Measurements from ENCODE around the gene CGB3.
A peak's percentile ranks its signal among the peaks of the same experiment; 100 is the strongest.

Gene CGB3

GRCh38 chr19:48988286-48988685 is 35.8 kb downstream of the CGB3 start:
- no peak for DNase-seq
- Mint-ChIP-seq H3K4me1 (peaks cover 22% of the 10 kb centered on the region), H3K36me3 (ENCODE audit: low read depth) (peaks cover 54% of the 10 kb centered on the region), H3K4me3 (no peak overlapping the region), H3K27ac (no peak overlapping the region), H3K9me3 (no peaks in the 10 kb centered on the region), H3K27me3 (ENCODE audit: low read depth, poor library complexity) (no peaks in the 10 kb centered on the region)
- TF ChIP-seq, protein P1, sequence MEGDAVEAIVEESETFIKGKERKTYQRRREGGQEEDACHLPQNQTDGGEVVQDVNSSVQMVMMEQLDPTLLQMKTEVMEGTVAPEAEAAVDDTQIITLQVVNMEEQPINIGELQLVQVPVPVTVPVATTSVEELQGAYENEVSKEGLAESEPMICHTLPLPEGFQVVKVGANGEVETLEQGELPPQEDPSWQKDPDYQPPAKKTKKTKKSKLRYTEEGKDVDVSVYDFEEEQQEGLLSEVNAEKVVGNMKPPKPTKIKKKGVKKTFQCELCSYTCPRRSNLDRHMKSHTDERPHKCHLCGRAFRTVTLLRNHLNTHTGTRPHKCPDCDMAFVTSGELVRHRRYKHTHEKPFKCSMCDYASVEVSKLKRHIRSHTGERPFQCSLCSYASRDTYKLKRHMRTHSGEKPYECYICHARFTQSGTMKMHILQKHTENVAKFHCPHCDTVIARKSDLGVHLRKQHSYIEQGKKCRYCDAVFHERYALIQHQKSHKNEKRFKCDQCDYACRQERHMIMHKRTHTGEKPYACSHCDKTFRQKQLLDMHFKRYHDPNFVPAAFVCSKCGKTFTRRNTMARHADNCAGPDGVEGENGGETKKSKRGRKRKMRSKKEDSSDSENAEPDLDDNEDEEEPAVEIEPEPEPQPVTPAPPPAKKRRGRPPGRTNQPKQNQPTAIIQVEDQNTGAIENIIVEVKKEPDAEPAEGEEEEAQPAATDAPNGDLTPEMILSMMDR (IDR thresholded peaks at IDR 0.05): no peak

- no peaks in the 10 kb centered on the region for H3K27me3 Mint-ChIP-seq (ENCODE audit: low read depth, poor library complexity)
- no peak for DNase-seq
- H3K36me3 Mint-ChIP-seq (ENCODE audit: low read depth): peaks cover 60% of the 10 kb centered on the region
- peaks cover 19% of the 10 kb centered on the region for H3K4me1 Mint-ChIP-seq
- peak overlapping the region; percentile 56 for H3K27ac Mint-ChIP-seq
- TF ChIP-seq, protein P1 (IDR thresholded peaks at IDR 0.05): no peak
- no peak overlapping the region for H3K4me3 Mint-ChIP-seq
- H3K9me3 Mint-ChIP-seq: no peaks in the 10 kb centered on the region
Measured at GRCh38 chr19:48987323-48987722, 36.8 kb downstream of the CGB3 start.

DNA sequence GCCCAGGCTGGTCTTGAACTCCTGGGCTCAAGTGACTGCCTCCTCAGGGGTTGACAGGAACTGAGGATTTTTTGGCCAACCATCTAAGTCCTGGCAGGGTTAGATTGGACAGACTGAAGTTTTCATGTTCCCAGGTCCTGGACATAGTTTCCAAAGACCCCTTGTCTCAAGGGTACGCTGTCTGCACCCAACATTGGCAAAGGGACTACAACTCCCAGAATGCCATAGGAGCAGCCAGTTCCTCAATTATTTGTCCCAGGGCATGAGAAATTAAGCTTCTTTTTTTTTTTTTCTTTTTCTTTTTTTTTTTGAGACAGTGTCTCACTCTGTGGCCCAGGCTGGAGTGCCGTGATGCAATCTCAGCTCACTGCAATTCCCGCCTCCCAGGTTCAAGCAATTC is 37.9 kb downstream of the CGB3 start:
- H3K27me3 Mint-ChIP-seq (ENCODE audit: low read depth, poor library complexity): peaks cover 1% of the 10 kb centered on the region
- no peak overlapping the region for H3K27ac Mint-ChIP-seq
- peaks cover 71% of the 10 kb centered on the region for H3K36me3 Mint-ChIP-seq (ENCODE audit: low read depth)
- TF ChIP-seq, protein P1 (IDR thresholded peaks at IDR 0.05): no peak
- H3K4me1 Mint-ChIP-seq: peaks cover 13% of the 10 kb centered on the region
- H3K4me3 Mint-ChIP-seq: no peak overlapping the region
- H3K9me3 Mint-ChIP-seq: no peaks in the 10 kb centered on the region
- no peak for DNase-seq

DNA sequence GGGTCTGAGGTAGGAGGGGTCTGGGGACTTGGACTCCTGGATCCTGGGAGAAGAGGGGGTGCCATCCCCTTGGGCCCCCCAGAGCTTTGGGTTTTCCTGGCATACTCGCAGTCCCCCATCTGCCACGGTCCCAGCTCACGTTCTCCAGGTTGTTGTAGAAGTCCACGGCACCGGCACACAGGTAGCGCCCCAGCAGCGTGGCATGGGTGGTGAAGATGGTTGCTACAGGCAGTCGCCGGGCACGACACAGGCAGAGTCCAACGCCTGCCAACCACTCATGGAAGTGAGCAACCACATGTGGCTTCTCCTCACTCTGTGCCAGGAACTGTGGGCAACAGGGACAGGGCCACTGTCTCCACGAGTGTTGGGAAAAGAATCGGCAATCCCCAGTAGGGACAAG is 38.4 kb downstream of the CGB3 start:
- H3K36me3 Mint-ChIP-seq (ENCODE audit: low read depth): peaks cover 72% of the 10 kb centered on the region
- H3K9me3 Mint-ChIP-seq: no peaks in the 10 kb centered on the region
- H3K27ac Mint-ChIP-seq: no peak overlapping the region
- peaks cover 8% of the 10 kb centered on the region for H3K4me1 Mint-ChIP-seq
- no peak overlapping the region for H3K4me3 Mint-ChIP-seq
- TF ChIP-seq, protein P1 (IDR thresholded peaks at IDR 0.05): no peak
- no peak for DNase-seq
- peaks cover 3% of the 10 kb centered on the region for H3K27me3 Mint-ChIP-seq (ENCODE audit: low read depth, poor library complexity)

- Mint-ChIP-seq H3K27me3 (ENCODE audit: low read depth, poor library complexity) (peaks cover 3% of the 10 kb centered on the region), H3K27ac (no peak overlapping the region), H3K4me3 (no peak overlapping the region), H3K36me3 (ENCODE audit: low read depth) (peaks cover 61% of the 10 kb centered on the region), H3K4me1 (peaks cover 5% of the 10 kb centered on the region), H3K9me3 (no peaks in the 10 kb centered on the region)
- DNase-seq: no peak
- TF ChIP-seq, protein P1 (IDR thresholded peaks at IDR 0.05): no peak
Measured at GRCh38 chr19:48982280-48982679, 41.9 kb downstream of the CGB3 start.

- Mint-ChIP-seq H3K4me1 (peaks cover 5% of the 10 kb centered on the region), H3K27ac (no peak overlapping the region), H3K4me3 (no peak overlapping the region), H3K27me3 (ENCODE audit: low read depth, poor library complexity) (peaks cover 3% of the 10 kb centered on the region), H3K36me3 (ENCODE audit: low read depth) (peaks cover 44% of the 10 kb centered on the region), H3K9me3 (no peaks in the 10 kb centered on the region)
- TF ChIP-seq, protein P1 (IDR thresholded peaks at IDR 0.05): no peak
- DNase-seq: no peak
Measured at GRCh38 chr19:48977061-48977460, 47.1 kb downstream of the CGB3 start.

Data from nephron progenitor cell (in vitro differentiated cells).